ENCODE measurements around the gene RGS2.

DNA sequence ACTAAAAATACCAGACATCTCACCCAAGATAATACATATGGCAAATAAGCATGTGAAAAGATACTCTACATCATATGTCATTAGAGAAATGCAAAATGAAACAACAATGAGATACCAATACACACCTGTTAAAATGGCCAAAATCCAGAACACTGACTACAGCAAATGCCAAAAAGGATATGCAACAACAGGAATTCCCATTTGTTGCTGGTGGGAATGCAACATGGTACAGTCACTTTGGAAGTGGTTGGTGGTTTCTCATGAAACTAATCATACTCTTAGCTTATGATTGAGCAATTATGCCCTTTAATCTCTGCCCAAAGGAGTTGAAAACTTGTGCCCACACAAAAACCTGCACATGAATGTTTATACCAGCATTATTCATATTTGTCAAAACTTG lies 6.4 kb upstream of the RGS2 start:
- TF ChIP-seq, protein P1, sequence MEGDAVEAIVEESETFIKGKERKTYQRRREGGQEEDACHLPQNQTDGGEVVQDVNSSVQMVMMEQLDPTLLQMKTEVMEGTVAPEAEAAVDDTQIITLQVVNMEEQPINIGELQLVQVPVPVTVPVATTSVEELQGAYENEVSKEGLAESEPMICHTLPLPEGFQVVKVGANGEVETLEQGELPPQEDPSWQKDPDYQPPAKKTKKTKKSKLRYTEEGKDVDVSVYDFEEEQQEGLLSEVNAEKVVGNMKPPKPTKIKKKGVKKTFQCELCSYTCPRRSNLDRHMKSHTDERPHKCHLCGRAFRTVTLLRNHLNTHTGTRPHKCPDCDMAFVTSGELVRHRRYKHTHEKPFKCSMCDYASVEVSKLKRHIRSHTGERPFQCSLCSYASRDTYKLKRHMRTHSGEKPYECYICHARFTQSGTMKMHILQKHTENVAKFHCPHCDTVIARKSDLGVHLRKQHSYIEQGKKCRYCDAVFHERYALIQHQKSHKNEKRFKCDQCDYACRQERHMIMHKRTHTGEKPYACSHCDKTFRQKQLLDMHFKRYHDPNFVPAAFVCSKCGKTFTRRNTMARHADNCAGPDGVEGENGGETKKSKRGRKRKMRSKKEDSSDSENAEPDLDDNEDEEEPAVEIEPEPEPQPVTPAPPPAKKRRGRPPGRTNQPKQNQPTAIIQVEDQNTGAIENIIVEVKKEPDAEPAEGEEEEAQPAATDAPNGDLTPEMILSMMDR (IDR thresholded peaks at IDR 0.05; ENCODE audit: insufficient read depth, low read length, poor library complexity, severe bottlenecking) = no peak
- no peak for TF ChIP-seq EZH2phosphoT487 (conservative IDR thresholded peaks at IDR 0.05; ENCODE audit: low read length)
